Right cardiac atrium (tissue), 5 donors: ENCODE results near the gene HNRNPUL2. TPM values are rescaled to one million over a fixed set of nuclear protein-coding genes. Genes with fewer than 3 reads are reported as not detected.
A peak's percentile ranks its signal among the peaks of the same experiment; 100 is the strongest.
"Not testable (repeated sequence)": the region's sequence is repeated elsewhere in the genome, so short reads cannot be mapped to it uniquely, and the experiment has no call there.

Source experiments
- ATAC-seq, 2 donors: fragments of 200-7000 bp; cut with Tn5 transposase; one replicate each; pipeline versions ENCODE4 v1.8.0 to v1.9.1; 2020; ENCODE audit warnings: moderate library complexity in 2 of 2, mild to moderate bottlenecking in 1 of 2
- DNase-seq, 3 donors: peaks; one replicate each; pipeline ENCODE4 v3.0.0-alpha.2; 2020
- H3K27ac ChIP-seq: one replicate; pipeline ENCODE4 v1.5.1; 2013; ENCODE audit warnings: mild to moderate bottlenecking, low read length, control low read depth, moderate library complexity
- H3K27me3 ChIP-seq: one replicate; pipeline ENCODE4 v1.6.1; 2013; ENCODE audit not compliant: control insufficient read depth, insufficient read depth
- H3K4me1 ChIP-seq: one replicate; pipeline ENCODE4 v1.6.1; 2013; ENCODE audit warnings: low read length; ENCODE audit not compliant: control insufficient read depth, insufficient read depth
- H3K4me3 ChIP-seq: one replicate; pipeline ENCODE4 v1.5.1; 2013; ENCODE audit warnings: low read length, control low read depth
- H3K9me3 ChIP-seq: one replicate; pipeline ENCODE4 v1.6.1; 2013; ENCODE audit warnings: low read length; ENCODE audit not compliant: control insufficient read depth
- WGBS: extraction: QIAGEN DNeasy Blood & Tissue Kit; methylation state at CpG from one replicate; pipeline ENCODE4 v1.1.7; 2013; 5-methylcytosine and 5-hydroxymethylcytosine counted together
- intact Hi-C, 4 donors: fragments of 100-400 bp; cut with DNase I; formaldehyde crosslinking; loops; one replicate each; pipeline versions ENCODE4 v1.11.0 to v1.14.0; 2022 to 2023
- polyA plus RNA-seq: library from polyadenylated mRNA; stranded (reverse); fragments of 200-250 nt; gene quantifications from one replicate; pipeline ENCODE4 v1.2.3, GENCODE V29; 2013
- total RNA-seq, 4 donors: library from RNA; stranded (reverse); fragmentation: NEBNext Ultra II Directional; extraction: Animal tissue kit (Norgen Biotek cat#: 25700); gene quantifications; one replicate each; pipeline ENCODE4 v1.2.1, GENCODE V29; 2021
- donor health status: healthy with polysubstance abuse.
- donor health status: DM: no; HTN: yes; CAD: no.
- donor health status: DM: no; HTN: no; CAD: no.
- donor health status: DM: no; HTN: yes; CAD: no; lungs with severe emphysema.
- donor health status: DM: yes; HTN: yes; CAD: no.

HNRNPUL2 gene
- total and polyA plus RNA-seq, 5 donors = 29.3 to 37.2 (median 34.7) TPM

DNA sequence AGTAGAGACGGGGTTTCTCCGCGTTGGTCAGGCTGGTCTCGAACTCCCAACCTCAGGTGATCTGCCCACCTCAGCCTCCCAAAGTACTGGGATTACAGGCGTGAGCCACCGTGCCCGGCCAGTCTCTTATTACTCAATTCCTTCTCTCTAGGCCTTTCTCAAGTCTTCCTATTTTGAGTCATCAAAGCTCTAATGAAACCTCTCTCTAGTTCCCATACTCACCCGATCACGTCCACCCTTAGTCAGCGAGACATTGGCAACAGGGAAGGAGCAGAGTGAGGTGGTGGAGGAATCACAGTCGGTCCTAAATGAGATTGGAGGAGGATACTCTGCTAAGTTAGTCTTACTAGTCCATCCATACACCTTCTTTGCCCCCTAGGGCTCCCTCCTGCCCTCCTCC lies 25.0 kb downstream of the HNRNPUL2 start:
- Histone ChIP-seq H3K27me3 (no peaks in the 10 kb centered on the region), H3K4me1 (peaks cover 6% of the 10 kb centered on the region), H3K27ac (no peak overlapping the region), H3K9me3 (no peaks in the 10 kb centered on the region), H3K4me3 (no peak overlapping the region)
- DNase-seq (no peak), ATAC-seq (no peak)
- 91% methylated on average over 11 of the region's 11 CpGs for WGBS
- intact Hi-C loops = no loop called here

DNA sequence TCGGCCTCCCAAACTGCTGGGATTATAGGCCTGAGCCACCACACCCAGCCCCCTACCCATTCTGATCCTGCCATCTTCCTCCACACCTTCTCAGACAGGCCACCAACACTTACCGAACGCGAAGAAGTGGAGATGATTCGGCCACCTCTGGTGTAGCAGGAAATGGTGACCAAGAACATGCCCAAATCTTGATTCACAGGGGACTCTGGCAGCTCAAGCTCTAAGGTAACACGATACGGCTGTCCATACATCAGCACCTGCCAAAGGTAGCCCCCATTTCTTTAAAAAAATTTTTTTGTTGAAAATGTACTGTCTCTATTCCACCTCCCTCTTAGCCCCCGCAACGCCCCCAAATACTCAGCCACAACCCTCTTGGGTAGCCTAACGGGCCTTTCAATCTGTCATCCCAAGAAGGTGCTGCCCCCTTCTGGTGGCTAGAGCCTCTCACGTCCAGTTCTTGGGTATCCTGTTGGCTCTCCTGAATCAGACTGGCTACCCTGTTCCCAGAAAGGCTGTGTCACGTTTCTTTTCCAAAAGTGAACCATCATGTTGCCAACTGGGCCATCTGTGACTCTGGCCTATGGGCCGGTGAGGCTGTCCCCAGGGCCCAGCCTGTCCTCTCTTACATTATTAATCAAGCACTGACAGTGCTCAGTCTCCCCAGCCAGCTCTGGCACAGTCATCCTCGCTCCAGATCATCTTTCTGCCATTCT lies 32.6 kb downstream of the HNRNPUL2 start:
- 43% methylated on average over 14 of the region's 14 CpGs for whole genome bisulfite sequencing
- no peaks in the 10 kb centered on the region for H3K27me3 ChIP-seq
- H3K27ac ChIP-seq = no peak overlapping the region
- intact Hi-C loops = loop anchor here in 2 of 4 donors (5.0 to 10.0 kb wide), 2 partner anchors 82 to 300 kb away; partner anchors contain the start of genes EML3 (in 1 of the 2) and ROM1 (in 1 of the 2)
- peaks cover 2% of the 10 kb centered on the region for H3K4me1 ChIP-seq
- DNase-seq = peak; percentile 83 to 92 (median 88)
- H3K9me3 ChIP-seq = no peaks in the 10 kb centered on the region
- H3K4me3 ChIP-seq = no peak overlapping the region
- peak; percentile 80 to 88 for ATAC-seq

DNA sequence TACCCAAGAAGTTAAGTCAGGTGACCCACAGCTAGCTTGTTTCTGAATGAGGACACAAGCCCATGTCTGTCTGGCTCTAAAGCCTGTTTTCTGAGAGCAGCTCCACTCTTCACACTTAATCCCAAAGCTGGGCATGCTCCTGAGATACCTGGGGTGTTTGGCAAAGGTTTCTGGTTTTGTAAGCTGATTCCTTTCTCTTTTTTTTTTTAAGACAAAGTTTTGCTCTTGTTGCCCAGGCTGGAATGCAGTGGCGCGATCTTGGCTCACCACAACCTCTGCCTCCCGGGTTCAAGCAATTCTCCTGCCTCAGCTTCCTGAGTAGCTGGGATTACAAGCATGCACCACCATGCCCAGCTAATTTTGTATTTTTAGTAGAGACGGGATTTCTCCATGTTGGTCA lies 33.6 kb downstream of the HNRNPUL2 start:
- ATAC-seq, DNase-seq, H3K9me3 ChIP-seq, H3K27ac ChIP-seq, H3K4me3 ChIP-seq, H3K4me1 ChIP-seq, H3K27me3 ChIP-seq: not testable (repeated sequence)
- 86% methylated on average over 4 of the region's 4 CpGs for WGBS
- intact Hi-C loops = loop anchor here in 2 of 4 donors (5.0 to 10.0 kb wide), 2 partner anchors 81 to 299 kb away; partner anchors contain the start of genes EML3 (in 1 of the 2) and ROM1 (in 1 of the 2)

DNA sequence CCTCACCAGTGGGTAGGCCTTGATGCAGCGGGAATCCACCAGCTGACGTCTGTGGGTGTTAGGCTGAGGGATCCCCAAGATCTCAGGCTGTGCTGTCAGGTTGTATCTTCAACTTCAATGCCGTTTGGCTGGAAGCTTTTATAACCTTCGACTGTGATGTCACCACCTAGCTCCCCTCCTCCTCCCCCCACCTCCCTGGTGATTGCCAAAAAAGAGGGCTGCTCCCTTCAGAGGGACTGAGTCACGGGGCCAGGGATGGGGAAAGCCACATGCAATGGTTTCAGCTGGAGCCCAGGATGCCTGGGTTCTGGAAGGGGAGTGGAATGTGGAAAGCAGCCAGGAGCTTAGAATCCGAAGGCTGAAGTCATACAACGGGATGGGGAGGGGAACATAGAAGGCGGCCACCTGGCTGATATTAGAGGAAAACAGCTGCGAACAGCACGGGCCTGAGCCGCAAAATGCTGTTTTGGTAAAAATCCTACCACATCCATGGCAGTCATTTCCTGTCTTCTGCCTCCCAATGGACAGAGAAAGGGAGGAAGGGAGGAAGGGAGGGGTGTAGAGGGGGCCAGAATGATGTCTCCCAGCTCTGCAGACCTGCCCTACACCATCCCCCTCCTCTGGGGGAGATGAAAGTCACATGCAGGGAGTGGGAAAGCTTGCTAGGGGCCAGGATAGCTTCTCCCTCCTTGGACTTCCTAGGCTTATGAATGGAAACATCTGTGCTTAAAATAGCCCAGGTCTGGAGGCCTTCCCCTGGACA lies 37.7 kb downstream of the HNRNPUL2 start, which contains the start of gene LRRN4CL:
TSS of gene LRRN4CL (minus strand) at position 110 of the 763 bp plus-strand sequence. CDS start 1,022 bp downstream, outside the sequence.
- DNase-seq (peak; percentile 85 to 90 (median 87)), ATAC-seq (peak; percentile 77 to 86)
- Histone ChIP-seq H3K27me3 (no peaks in the 10 kb centered on the region), H3K4me1 (peaks cover 4% of the 10 kb centered on the region), H3K27ac (peak within 1 kb of the TSS; percentile 71), H3K9me3 (no peaks in the 10 kb centered on the region), H3K4me3 (no peak within 1 kb of the TSS)
- intact Hi-C loops = loop anchor here in 2 of 4 donors (5.0 to 10.0 kb wide), 2 partner anchors 77 to 295 kb away; partner anchors contain the start of genes EML3 (in 1 of the 2) and ROM1 (in 1 of the 2)
- 36% methylated on average over 11 of the region's 11 CpGs for WGBS

DNA sequence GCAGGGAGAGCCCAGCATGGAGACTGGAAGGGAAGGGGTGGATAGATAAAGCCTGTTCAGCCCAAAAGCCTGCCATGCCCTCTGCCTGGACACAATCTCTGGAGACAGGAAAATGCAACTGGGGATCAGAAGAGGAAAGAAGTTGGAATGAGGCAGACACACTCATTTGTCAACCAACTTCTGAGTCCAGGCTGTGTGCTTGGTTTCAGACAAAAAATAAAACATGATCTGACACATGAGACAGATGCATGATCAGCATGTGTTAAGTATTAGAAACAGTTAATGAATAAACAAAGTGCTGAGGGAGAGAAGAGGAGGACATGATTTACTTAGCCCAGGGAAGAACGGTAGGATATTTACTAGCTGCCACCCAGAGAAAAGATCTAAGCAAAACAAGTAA lies 38.8 kb downstream of the HNRNPUL2 start:
- Histone ChIP-seq H3K4me3 (no peak overlapping the region), H3K4me1 (peaks cover 2% of the 10 kb centered on the region), H3K9me3 (no peaks in the 10 kb centered on the region), H3K27ac (no peak overlapping the region), H3K27me3 (no peaks in the 10 kb centered on the region)
- ATAC-seq = no peak
- intact Hi-C loops = no loop called here
- WGBS = 45% methylated on average over 1 of the region's 1 CpG
- no peak for DNase-seq

DNA sequence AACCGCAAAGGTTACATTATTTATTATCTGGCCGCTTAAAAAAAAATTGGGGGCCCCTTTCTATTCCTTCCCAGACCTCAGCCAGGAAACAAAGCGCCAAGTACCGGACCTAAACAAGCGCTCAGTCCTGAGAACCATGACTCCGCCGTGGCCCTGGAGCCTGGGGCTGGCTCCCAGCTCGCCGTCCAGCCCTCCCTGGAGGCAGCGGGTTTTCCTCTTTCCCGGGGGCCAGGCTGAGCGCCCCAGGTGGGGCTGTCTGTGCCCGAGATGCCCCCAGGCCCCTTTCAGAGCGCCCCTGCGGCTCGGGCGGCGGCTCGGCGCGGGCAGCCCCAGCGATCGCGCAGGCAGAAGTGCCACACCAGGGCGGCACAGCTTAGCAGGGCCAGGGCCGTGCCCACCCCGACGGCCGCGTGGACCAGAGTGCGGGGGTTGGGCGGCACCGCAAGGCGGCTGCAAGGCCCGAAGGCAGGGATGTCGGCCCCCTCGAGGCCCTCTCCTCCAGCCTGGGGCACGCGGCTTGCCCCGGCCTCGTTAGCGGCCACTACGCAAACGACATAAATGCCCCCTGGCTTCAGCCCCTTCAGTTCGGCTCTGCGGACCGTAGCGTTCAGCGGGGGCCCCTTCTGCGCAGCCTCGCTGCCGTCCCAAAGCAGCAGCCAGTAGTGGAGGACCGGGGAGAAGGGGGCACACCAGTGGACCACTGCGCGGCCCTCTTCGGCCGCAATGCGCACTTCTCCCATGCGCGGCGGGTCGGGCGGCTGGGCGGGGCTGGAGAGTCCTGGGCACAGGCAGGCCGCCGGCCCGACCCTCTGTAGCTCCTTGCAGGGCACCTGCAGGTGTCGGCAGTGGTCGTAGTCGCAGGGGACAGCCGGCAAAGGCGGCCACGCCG lies 39.5 kb downstream of the HNRNPUL2 start:
- peak; percentile 34 to 54 for ATAC-seq
- 40% methylated on average over 74 of the region's 74 CpGs for WGBS
- peak overlapping the region; percentile 6 for H3K4me3 ChIP-seq

DNA sequence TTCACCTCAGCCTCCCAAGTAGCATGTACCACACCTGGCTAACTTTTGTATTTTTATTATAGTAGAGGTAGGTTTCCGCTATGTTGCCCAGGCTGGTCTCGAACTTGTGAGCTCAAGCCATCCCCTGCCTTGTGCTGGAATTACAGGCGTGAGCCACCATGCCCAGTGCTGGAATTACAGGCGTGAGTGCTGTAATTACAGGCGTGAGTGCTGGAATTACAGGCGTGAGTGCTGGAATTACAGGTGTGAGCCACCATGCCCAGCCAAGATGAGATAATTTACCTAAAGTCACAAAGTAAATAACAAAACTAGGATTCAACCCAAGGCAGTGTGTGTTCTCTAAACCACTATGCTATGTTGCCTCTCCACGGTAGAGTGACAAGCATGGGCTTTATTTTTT lies 44.7 kb downstream of the HNRNPUL2 start:
- DNase-seq = no peak
- intact Hi-C loops = no loop called here
- no peak for ATAC-seq
- Histone ChIP-seq H3K27me3 (no peaks in the 10 kb centered on the region), H3K9me3 (no peaks in the 10 kb centered on the region), H3K4me3 (no peak overlapping the region), H3K4me1 (peaks cover 3% of the 10 kb centered on the region), H3K27ac (no peak overlapping the region)
- WGBS = 93% methylated on average over 7 of the region's 7 CpGs

More for the DNA sequence above, 39.5 kb downstream of the HNRNPUL2 start:
- intact Hi-C loops = no loop called here
- H3K27me3 ChIP-seq = no peaks in the 10 kb centered on the region
- peaks cover 2% of the 10 kb centered on the region for H3K4me1 ChIP-seq
- H3K27ac ChIP-seq = no peak overlapping the region
- DNase-seq = peak in 1 of 3 donors; percentile 74
- no peaks in the 10 kb centered on the region for H3K9me3 ChIP-seq

DNA sequence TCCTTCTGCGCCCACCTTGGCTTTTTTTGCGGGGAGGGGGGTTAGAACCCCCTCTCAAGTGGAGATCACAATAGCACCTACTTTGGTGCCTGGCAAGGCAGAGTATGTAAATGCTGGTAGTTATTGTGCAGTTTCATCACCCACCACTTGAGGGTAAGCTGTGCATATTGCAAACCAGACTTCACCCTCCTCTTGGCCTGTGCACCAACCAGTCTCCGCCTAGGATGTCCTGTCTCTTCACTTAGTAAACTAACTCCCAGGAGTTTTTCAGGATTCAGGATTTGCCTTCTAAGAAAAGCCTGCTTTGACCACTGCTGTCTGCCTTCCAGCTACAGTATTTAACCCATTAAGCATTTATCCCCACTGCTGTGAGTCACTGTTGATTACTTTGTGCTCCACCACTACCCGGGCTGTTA lies 46.4 kb downstream of the HNRNPUL2 start:
- intact Hi-C loops = no loop called here

DNA sequence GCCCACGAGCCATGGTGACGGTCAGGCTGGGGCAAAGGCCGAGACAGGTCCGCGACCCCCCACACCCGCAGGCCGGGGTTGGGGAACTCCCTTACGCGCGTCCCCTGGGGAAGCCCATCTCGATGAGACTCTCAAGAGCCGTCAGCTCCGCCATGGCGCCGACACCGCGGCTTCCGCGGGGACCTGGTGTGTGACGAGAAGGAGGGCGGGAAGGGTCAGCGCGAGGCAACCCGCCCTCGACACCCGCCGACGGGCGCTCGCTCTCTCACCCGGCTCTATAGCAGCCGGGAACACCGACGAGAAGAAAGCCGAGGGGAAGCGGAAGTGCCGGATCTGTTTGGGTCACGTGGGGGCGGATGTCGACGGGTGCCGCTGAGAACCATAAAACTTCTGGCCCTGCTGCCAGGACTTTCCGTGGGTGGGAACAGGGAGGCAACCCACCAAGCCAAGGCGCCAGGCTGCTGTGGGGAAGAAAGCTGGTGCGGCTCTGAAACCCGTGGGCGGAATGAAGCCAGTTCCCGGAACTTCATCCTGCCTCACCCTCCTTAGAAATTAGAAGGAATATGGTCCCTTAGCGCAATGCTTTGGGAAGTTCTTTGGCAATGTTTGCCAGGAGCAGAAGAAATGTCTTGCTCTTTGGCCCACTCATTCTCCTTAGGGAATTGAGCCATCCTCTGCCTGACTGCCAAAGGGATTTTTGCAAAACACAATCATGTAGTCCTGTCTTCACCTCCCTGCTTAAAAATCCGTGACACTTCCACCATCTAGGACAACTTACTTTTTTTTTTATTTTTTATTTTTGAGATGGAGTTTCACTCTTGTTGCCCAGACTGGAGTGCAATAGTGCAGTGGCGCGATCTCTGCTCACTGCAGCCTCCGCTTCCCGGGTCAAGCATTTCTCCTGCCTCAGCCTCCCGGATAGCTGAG lies 48.2 kb downstream of the HNRNPUL2 start, which contains the start of gene UBXN1:
TSS of gene UBXN1 (minus strand) at position 304 of the 927 bp plus-strand sequence. CDS start at position 154, 150 bp downstream.
- DNase-seq = peak; percentile 96 to 97 (median 96)

More for the DNA sequence above, 46.4 kb downstream of the HNRNPUL2 start:
- WGBS = 43% methylated on average over 4 of the region's 4 CpGs
- H3K4me3 ChIP-seq = no peak overlapping the region
- peaks cover 3% of the 10 kb centered on the region for H3K4me1 ChIP-seq
- DNase-seq = peak in 1 of 3 donors; percentile 37
- H3K27ac ChIP-seq = peak overlapping the region; percentile 8
- peak; percentile 72 to 74 for ATAC-seq
- H3K27me3 ChIP-seq = no peaks in the 10 kb centered on the region
- no peaks in the 10 kb centered on the region for H3K9me3 ChIP-seq

More for the DNA sequence above, 48.2 kb downstream of the HNRNPUL2 start, which contains the start of gene UBXN1:
- intact Hi-C loops = no loop called here
- peak within 1 kb of the TSS; percentile 79 for H3K27ac ChIP-seq
- WGBS = 5% methylated on average over 55 of the region's 55 CpGs
- ATAC-seq = peak; percentile 90 to 94
- H3K9me3 ChIP-seq = no peaks in the 10 kb centered on the region
- H3K4me1 ChIP-seq = peaks cover 3% of the 10 kb centered on the region
- H3K4me3 ChIP-seq = peak within 1 kb of the TSS; percentile 85
- no peaks in the 10 kb centered on the region for H3K27me3 ChIP-seq
